Islet precursor cell (in vitro differentiated cells): ENCODE data around the gene CLEC4G.

Experiments used
- DNase-seq: peaks from one replicate; pipeline ENCODE4 v3.0.0-alpha.2; 2018

The CLEC4G gene

GRCh38 chr19:7746306-7746705, 14.4 kb upstream of the CLEC4G start:
- peak; percentile 18 for DNase-seq

- peak; percentile 46 for DNase-seq
These were observed 13.2 kb upstream of the CLEC4G start for GRCh38 chr19:7744871-7745650.

- no peak for DNase-seq
These were observed 12.4 kb upstream of the CLEC4G start for GRCh38 chr19:7744199-7744786.

- no peak for DNase-seq
These were observed 11.5 kb upstream of the CLEC4G start for GRCh38 chr19:7743425-7743841.

GRCh38 chr19:7742991-7743390, 11.1 kb upstream of the CLEC4G start:
- no peak for DNase-seq

GRCh38 chr19:7742575-7742974, 10.7 kb upstream of the CLEC4G start:
- no peak for DNase-seq

GRCh38 chr19:7740682-7741054, 8.8 kb upstream of the CLEC4G start:
- no peak for DNase-seq

GRCh38 chr19:7739801-7740681, 8.1 kb upstream of the CLEC4G start:
- no peak for DNase-seq

- no peak for DNase-seq
These were observed 7.4 kb upstream of the CLEC4G start for GRCh38 chr19:7739211-7739755.

GRCh38 chr19:7738023-7738422, 6.1 kb upstream of the CLEC4G start:
- DNase-seq, result no peak

GRCh38 chr19:7737215-7737614, 5.3 kb upstream of the CLEC4G start:
- DNase-seq, result no peak

GRCh38 chr19:7736148-7736547, 4.2 kb upstream of the CLEC4G start:
- no peak for DNase-seq

- DNase-seq, result no peak
These were observed 2.6 kb upstream of the CLEC4G start for GRCh38 chr19:7734220-7735203.

GRCh38 chr19:7733376-7733775, 1.5 kb upstream of the CLEC4G start:
- no peak for DNase-seq

GRCh38 chr19:7731615-7732014, 295 bp downstream of the CLEC4G start:
- DNase-seq, result no peak

GRCh38 chr19:7731218-7731595, 703 bp downstream of the CLEC4G start:
- DNase-seq, result no peak

GRCh38 chr19:7730286-7731217, 1.4 kb downstream of the CLEC4G start:
- no peak for DNase-seq

- no peak for DNase-seq
These were observed 2.1 kb downstream of the CLEC4G start for GRCh38 chr19:7729831-7730285.

- DNase-seq, result no peak
These were observed 2.7 kb downstream of the CLEC4G start for GRCh38 chr19:7729211-7729610.

- no peak for DNase-seq
These were observed 6.1 kb downstream of the CLEC4G start for GRCh38 chr19:7725791-7726190.

- no peak for DNase-seq
These were observed 9.7 kb downstream of the CLEC4G start for GRCh38 chr19:7722231-7722651.
